ENCODE data around the gene ANGPTL7. TPM values are rescaled to one million over a fixed set of nuclear protein-coding genes. Genes with fewer than 3 reads are reported as not detected.

ANGPTL7 gene
- total RNA-seq, 3 donors from 2014 or later, result 0.72 to 1.8 TPM; not detected in 1

- H3K36me3 ChIP-seq (ENCODE audit: low read depth), result peaks cover 22% of the 10 kb centered on the region
- H3K4me3 ChIP-seq, result no peak overlapping the region
- no peak for DNase-seq
- intact Hi-C loops (cut with DNase I, micrococcal nuclease), result no loop called here
- no peak for TF ChIP-seq CTCF (IDR thresholded peaks at IDR 0.05)
- ATAC-seq, result no peak
- H3K4me1 ChIP-seq (ENCODE audit: low read depth), result no peaks in the 10 kb centered on the region
- H3K9me3 ChIP-seq, result no peaks in the 10 kb centered on the region
Measured at GRCh38 chr1:11207898-11208611, 18.9 kb downstream of the ANGPTL7 start.

GRCh38 chr1:11211461-11211860 lies 22.3 kb downstream of the ANGPTL7 start:
- Histone ChIP-seq H3K36me3 (ENCODE audit: low read depth) (peaks cover 25% of the 10 kb centered on the region), H3K4me3 (no peak overlapping the region), H3K4me1 (ENCODE audit: low read depth) (no peaks in the 10 kb centered on the region), H3K9me3 (no peaks in the 10 kb centered on the region)
- DNase-seq, result no peak
- intact Hi-C loops (cut with DNase I, micrococcal nuclease), result no loop called here
- no peak for TF ChIP-seq CTCF (IDR thresholded peaks at IDR 0.05)
- no peak for ATAC-seq

GRCh38 chr1:11211925-11212587 lies 22.9 kb downstream of the ANGPTL7 start:
- intact Hi-C loops (cut with DNase I, micrococcal nuclease), result no loop called here
- Histone ChIP-seq H3K36me3 (ENCODE audit: low read depth) (peaks cover 25% of the 10 kb centered on the region), H3K4me3 (no peak overlapping the region), H3K9me3 (no peaks in the 10 kb centered on the region), H3K4me1 (ENCODE audit: low read depth) (no peaks in the 10 kb centered on the region)
- DNase-seq (no peak), ATAC-seq (no peak)
- no peak for TF ChIP-seq CTCF (IDR thresholded peaks at IDR 0.05)

- H3K4me3 ChIP-seq, result no peak overlapping the region
- peaks cover 21% of the 10 kb centered on the region for H3K36me3 ChIP-seq (ENCODE audit: low read depth)
- DNase-seq (no peak), ATAC-seq (no peak)
- H3K4me1 ChIP-seq (ENCODE audit: low read depth), result no peaks in the 10 kb centered on the region
- intact Hi-C loops (cut with DNase I, micrococcal nuclease), result no loop called here
- no peaks in the 10 kb centered on the region for H3K9me3 ChIP-seq
- no peak for TF ChIP-seq CTCF (IDR thresholded peaks at IDR 0.05)
Measured at GRCh38 chr1:11214698-11215380, 25.7 kb downstream of the ANGPTL7 start.

- peaks cover 21% of the 10 kb centered on the region for H3K36me3 ChIP-seq (ENCODE audit: low read depth)
- intact Hi-C loops (cut with DNase I, micrococcal nuclease), result no loop called here
- ATAC-seq (no peak), DNase-seq (no peak)
- no peaks in the 10 kb centered on the region for H3K4me1 ChIP-seq (ENCODE audit: low read depth)
- no peak overlapping the region for H3K4me3 ChIP-seq
- H3K9me3 ChIP-seq, result no peaks in the 10 kb centered on the region
- no peak for TF ChIP-seq CTCF (IDR thresholded peaks at IDR 0.05)
Measured at GRCh38 chr1:11215381-11216005, 26.3 kb downstream of the ANGPTL7 start.

Data from mucosa of descending colon (tissue), 3 donors.